H7 (cell line): ENCODE measurements around the gene KRT33B. TPM values are rescaled to one million over a fixed set of nuclear protein-coding genes. Genes with fewer than 3 reads are reported as not detected.
A peak's percentile ranks its signal among the peaks of the same experiment; 100 is the strongest.

Experiments used
- DNase-seq: peaks from one replicate; pipeline ENCODE4 v3.0.0; 2012
- H3K27me3 ChIP-seq: 2 replicates; pipeline ENCODE4 v1.6.0; 2011; ENCODE audit warnings: mild to moderate bottlenecking, low read length; ENCODE audit not compliant: control insufficient read depth, insufficient read depth
- H3K36me3 ChIP-seq: replicated peaks from 2 replicates; pipeline ENCODE4 v1.5.1; 2011; ENCODE audit warnings: low read length; ENCODE audit not compliant: control insufficient read depth, insufficient read depth
- H3K4me3 ChIP-seq: 2 replicates; pipeline ENCODE4 v1.5.1; 2011; ENCODE audit warnings: low read depth, mild to moderate bottlenecking, control low read depth, low read length, moderate library complexity; ENCODE audit not compliant: insufficient read depth
- total RNA-seq: library from RNA; depleted of rRNA; stranded (reverse); fragments of >200 nt; shearing (Covaris generic); gene quantifications from 2 replicates; pipeline ENCODE4 v1.2.3, GENCODE V29; 2014

Gene KRT33B
- total RNA-seq, 1 experiment from 2014 or later: not detected

DNA sequence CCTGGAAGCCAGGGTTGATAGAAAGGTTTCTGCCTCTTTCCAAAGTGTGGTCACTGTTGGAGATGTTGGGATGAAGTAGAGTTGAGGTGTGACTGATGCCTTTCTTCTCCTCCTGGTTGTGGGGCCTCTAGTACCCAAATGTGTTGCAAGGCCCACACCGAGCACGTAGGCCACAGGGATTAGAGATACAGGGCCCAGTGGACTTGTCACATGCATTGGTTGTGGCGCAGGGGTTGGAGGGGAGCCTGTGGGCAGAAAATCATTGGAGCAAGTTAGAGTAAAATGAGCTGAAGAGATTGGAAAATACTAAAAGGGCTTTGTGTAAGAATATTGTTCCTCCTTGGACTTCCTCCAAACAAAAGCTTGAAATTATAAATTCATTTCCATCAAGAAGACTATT, 23.6 kb downstream of the KRT33B start:
- Histone ChIP-seq H3K4me3 (no peak overlapping the region), H3K36me3 (no peaks in the 10 kb centered on the region), H3K27me3 (no peaks in the 10 kb centered on the region; the same call in 1 of the 2 replicates)
- no peak for DNase-seq

DNA sequence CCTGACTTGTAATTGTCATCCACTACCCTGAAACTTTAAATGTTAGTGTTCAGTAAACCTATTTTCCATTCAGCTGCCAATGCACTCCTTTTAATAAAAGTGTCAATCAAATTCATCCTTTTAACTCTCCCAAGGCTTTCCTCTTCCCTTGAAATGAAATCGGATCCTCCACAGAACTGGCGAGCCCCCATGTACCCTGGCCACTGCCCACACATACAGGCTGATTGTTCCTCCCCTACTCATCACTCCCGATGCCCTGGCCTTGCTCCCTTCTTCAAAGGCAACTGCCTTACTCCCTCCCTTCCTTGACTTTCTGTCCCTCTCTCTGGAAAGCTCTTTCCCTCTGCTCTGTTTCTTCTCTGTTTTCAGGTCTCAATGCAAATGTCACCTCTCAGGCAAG, 26.6 kb downstream of the KRT33B start:
- H3K4me3 ChIP-seq: no peak overlapping the region
- no peaks in the 10 kb centered on the region for H3K27me3 ChIP-seq
- H3K36me3 ChIP-seq: no peaks in the 10 kb centered on the region
- DNase-seq: no peak

DNA sequence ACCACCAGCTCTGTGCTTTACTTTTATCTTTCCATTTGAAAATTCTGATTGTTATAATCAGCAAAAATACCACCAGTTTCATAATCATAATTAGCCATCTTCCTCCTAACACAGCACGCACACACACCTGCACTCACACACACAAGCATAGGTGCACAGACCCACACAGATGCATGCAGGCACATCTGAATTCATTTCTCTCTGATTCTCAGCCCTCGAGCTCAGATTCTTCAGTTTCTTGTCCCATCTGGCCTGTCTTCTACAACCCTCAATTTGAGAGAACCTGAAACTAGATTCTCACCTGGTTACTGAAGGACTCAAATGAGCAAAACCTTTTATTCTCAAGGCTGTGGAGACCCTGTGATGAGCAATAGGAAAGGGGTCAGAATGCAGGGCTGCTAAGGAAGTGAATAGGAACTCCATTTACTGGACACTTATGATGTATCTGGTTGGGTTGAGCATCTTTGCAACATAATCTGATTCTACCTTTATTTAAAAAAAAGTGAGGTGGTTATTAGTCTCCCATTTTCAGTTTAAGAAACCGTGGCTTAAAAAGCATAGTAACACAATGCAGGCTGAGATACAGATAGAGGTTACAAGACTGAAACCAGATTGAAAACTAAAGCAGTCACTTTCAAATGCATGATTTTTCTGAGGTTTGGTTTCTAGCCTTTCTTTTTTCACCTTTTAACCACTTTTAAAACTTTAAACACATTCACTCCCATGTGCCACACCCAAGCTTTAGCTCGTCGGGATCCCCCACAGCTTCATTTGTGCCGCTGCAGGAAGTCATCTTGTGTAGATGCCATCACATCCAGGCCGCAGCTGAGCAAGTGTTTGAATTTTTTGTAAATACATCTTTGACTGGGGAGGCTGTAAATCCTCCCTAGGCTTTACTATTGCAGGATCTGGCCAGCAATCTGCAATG, 28.4 kb downstream of the KRT33B start:
- no peaks in the 10 kb centered on the region for H3K27me3 ChIP-seq
- no peak for DNase-seq
- no peak overlapping the region for H3K4me3 ChIP-seq
- H3K36me3 ChIP-seq: no peaks in the 10 kb centered on the region

DNA sequence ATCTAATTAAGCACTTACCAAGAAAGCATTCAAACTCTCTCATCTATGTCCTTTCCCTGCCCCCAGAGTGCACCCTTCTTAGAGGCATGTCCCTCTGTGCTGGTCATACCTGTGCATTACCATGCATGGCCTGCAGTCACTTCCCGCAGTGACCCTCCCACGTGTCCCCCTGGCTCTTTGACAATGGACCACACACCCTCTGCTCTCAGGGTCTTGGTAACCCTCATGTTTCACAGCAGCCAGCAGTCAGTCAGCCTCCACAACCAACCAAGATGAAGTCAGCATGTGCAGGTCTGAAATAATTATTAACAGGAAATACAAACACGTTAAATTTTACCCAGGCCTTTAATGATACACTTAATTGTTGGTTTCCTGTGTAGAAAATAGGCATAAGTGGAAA, 29.1 kb downstream of the KRT33B start:
- Histone ChIP-seq H3K27me3 (no peaks in the 10 kb centered on the region), H3K36me3 (no peaks in the 10 kb centered on the region), H3K4me3 (no peak overlapping the region)
- DNase-seq: no peak

DNA sequence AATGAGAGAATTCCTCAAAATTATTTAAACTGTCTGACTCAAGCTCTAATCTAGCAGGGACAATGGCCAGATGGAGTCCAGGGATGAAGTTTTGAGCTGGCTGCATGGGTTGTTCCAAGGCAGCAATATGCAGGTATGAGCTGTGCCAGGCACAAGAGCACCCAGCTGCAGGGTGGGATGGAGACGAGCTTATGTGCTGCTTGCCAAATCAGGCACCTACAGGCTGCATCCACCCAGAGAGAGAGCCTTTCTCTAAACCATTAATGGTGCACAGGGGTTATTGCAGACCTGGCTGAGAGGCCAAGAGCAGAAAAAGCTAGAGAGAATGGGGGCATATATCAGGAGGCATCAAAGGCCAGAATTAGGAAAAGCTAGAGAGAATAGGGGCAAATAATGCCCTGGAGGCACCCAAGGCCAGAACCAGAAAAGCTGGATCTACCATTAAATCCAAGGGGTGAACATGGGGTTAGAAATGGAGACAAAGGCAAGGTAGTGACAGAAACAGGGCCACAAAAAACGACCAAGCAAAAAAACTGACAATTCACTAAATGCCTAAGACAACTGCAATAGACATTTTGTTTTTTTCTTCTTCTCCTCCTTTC, 29.9 kb downstream of the KRT33B start:
- DNase-seq: no peak
- no peak overlapping the region for H3K4me3 ChIP-seq
- no peaks in the 10 kb centered on the region for H3K27me3 ChIP-seq
- H3K36me3 ChIP-seq: no peaks in the 10 kb centered on the region

DNA sequence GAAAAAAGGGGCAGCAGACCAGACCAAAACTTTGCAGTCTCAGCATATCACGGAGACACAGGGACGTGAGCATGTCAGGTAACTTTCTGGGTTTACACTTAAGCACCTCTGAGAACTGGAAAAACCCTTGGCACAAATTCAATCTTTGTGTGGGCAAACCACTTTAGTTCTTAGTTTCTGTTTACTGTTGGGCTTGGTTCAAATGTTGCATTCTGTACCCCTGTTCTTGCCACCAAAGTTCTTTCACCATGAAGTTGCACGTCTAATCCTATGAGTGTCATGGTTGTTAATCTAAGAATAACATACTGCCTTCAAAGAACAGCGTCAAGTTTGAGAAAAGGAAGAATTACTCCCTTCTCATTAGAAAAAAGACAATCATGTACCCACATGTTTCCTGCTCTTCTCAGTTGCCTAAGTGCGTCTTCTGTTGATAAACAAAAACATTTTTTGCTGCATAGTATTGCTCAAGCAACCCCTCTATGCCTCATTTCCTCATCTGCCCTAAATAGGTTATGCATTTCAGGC, 30.6 kb downstream of the KRT33B start:
- DNase-seq: no peak
- no peaks in the 10 kb centered on the region for H3K36me3 ChIP-seq
- H3K27me3 ChIP-seq: no peaks in the 10 kb centered on the region
- H3K4me3 ChIP-seq: no peak overlapping the region

DNA sequence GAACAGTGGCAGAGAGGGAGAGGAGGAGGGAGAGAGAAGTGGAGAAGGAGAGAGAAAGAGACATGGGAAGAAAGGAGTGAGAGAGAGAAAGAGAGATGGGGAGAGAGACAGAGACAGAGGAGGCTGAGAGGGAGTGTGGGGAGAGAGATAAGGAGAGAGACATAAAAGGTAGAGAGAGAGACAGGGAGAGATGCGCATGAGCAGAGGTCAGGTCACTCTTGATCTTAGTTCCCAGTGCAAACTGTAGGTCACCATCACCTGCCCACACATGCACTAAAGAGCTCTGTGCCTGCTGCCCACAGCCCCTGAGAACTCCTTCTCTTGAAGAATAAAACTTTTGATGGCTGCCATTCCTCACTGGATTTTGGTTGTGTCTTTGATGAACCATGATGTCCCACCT, 33.9 kb downstream of the KRT33B start:
- no peak overlapping the region for H3K4me3 ChIP-seq
- DNase-seq: no peak
- H3K27me3 ChIP-seq: no peaks in the 10 kb centered on the region
- no peaks in the 10 kb centered on the region for H3K36me3 ChIP-seq

DNA sequence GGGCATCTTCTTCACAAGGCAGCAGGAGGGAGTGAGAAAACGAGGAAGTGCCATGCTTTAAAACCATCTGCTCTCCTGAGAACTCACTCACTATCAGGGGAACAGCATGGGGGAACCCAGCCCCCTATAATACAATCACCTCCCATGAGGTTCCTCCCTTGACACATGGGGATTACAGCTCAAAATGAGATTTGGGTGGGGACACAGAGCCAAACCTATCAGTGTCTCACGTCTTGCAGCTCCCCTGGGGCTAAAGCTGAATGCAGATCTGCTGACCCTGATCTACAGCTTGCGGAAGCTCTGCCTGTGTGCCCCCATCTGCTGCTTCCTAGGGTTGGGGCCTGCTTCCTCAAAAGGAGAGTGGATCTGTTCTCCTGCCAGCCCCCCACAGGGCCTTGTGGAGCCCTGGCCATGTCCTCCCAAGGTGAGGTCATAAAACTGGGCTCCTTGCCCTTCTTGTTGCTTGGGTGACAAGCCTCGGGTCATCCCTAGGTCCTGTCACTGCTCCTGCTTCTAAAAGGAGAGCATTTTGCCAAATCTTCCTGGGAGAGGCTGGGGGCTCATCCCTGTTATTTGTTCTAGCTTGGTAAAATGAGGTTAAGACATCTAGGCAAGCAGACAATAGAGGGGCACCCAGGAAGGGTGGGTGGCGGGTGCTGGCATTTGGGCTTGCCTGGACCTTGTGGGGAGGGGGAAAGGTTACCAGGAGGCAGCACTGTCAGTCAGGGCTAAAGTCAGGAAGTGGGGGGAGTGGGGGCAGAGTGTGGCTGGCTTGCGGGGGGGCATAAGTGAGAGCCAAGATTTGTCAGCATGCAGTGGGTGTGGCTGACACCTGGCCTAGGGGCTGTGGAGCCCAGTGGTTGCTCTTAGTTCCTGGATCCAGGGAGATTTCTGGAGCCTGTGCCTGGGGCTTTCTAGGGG, 35.0 kb downstream of the KRT33B start:
- H3K4me3 ChIP-seq: no peak overlapping the region
- H3K36me3 ChIP-seq: no peaks in the 10 kb centered on the region
- H3K27me3 ChIP-seq: no peaks in the 10 kb centered on the region
- no peak for DNase-seq

DNA sequence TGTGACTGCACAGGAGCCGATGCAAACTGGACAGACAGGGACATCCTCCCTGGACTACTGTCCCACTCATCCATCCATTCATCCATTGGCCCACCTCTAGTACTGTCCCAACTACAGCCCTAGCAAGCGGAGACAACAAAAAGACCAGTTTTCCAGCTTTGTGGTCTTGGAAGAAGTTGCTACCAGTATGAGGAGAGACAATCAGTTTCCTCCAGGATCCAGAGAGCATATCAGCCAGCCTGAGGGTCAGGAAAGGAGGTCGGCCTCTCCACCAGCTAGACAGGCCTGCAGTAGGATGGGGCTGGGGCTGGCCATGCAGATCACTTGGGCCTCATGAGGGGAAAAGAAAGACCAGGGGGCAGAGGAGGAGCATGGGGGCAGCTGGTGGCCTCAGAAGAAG, 35.8 kb downstream of the KRT33B start:
- no peak for DNase-seq
- Histone ChIP-seq H3K36me3 (no peaks in the 10 kb centered on the region), H3K4me3 (no peak overlapping the region), H3K27me3 (no peaks in the 10 kb centered on the region)

DNA sequence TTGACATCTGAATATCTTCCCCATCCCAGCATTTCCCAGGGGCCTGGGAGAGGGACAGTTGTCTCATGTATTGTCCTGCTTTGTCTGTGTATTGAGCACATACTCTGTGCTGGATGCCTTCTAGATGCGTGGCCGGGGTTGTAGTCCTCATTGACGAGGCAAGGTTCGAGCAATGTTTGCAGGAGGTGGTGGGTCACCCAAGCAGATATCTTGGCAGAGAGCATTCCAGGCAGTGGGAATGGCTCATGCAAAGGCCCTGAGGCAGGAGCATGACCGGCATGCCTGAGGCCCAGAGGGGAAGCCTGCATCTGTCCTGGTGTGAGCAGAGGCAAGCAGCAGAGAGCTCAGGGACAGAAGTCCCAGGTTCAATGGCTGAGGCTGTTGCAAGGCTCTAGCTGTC, 36.5 kb downstream of the KRT33B start:
- Histone ChIP-seq H3K4me3 (no peak overlapping the region), H3K36me3 (no peaks in the 10 kb centered on the region), H3K27me3 (no peaks in the 10 kb centered on the region)
- DNase-seq: no peak

DNA sequence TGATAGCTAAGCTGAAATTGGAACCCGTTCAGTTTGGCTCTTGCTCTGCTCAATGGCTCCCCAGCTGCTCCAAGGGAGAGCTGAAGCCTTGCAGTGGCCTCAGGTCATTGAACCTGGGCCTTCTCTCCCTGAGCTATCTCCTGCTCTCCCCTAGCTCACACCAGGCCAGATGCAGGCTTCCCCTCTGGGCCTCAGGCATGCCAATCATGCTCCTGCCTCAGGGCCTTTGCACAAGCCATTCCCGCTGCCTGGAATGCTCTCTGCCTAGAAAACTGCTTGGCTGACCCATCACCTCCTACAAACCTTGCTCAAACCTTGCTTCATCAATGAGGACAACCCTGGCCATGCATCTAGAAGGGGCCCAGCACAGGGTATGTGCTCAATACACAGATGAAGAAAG, 37.4 kb downstream of the KRT33B start:
- H3K27me3 ChIP-seq: no peaks in the 10 kb centered on the region
- no peak overlapping the region for H3K4me3 ChIP-seq
- no peaks in the 10 kb centered on the region for H3K36me3 ChIP-seq
- no peak for DNase-seq

DNA sequence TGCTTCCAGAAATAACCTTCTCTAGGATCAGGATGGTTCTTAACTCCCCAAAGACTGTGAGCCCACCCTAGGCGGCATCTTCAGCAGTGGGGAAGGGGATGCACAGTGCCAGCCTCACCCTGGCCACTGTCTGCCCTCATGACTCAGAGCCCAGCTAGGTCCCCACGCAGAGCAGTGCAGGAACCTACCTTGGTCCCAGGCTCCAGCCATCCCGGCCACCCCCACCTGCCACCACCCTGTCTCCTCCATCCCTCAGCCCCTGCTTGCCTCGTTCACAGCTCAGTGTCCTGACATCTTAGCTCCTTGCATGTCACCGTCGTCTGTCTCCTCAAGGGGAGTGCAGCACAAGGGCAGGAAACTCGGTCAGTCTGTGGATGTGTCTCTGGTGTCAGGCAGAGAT, 38.0 kb downstream of the KRT33B start:
- no peak overlapping the region for H3K4me3 ChIP-seq
- H3K27me3 ChIP-seq: no peaks in the 10 kb centered on the region
- no peaks in the 10 kb centered on the region for H3K36me3 ChIP-seq
- DNase-seq: no peak

DNA sequence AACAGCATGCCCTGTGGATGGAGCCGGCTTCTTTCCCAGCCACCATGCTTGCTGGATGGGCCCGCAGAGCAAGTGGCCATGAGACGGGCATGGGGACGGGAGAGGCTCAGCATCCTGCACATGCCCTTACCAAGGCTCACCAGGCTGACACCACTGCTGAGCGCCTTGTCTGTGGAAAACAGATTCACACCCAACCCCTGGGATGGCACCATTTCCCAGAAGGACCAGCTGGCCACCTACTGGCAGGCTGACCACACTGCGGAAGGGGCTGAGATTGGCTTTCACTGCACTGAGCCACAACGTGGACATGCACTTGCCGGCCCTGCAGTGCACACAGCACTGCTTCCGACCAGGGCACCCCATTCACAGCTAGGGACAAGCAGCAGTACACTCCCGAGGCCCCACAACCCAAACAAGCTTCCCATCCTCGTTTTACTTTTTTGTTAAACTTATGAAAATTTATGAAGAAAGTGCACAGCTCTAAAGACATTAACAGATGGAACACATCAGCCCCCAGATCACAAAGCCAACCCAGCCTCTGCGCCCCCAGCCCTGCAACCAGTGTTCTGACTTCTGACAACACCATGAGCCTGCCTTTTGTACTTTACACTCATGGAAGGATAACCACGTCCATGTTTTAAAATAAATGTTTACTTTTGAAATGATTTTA, 40.2 kb downstream of the KRT33B start:
- DNase-seq: peak; percentile 80
- no peak overlapping the region for H3K4me3 ChIP-seq

DNA sequence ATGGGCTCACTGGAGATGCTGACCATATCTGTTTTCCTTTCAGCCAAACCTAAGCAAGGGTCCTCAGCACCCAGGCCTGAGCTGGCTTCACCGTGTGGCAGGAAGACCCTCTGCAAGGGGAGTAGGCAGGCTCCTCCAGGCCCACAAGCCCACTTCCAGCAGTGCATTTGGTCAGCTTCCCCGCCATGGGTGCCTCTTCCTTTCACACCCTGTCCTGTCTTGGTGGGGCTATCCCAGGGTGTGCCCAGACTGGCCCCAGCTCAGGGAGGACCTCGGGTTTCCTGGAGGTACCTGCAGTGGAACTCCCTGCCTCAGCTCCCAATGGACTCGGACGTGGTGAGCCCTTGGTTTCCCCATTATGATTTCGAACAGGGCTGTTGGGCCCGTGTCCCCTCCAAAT, 41.4 kb downstream of the KRT33B start:
- no peaks in the 10 kb centered on the region for H3K27me3 ChIP-seq
- no peak overlapping the region for H3K4me3 ChIP-seq
- no peaks in the 10 kb centered on the region for H3K36me3 ChIP-seq
- no peak for DNase-seq

More for the DNA sequence above, 40.2 kb downstream of the KRT33B start:
- no peaks in the 10 kb centered on the region for H3K27me3 ChIP-seq
- no peaks in the 10 kb centered on the region for H3K36me3 ChIP-seq
